ENCODE data around the gene GHDC.

GRCh38 chr17:42183741-42184711 is 10.3 kb downstream of the GHDC start:
- TF ChIP-seq CTCF (IDR thresholded peaks at IDR 0.05) (no peak), POLR2A (IDR thresholded peaks at IDR 0.05) (no peak)
